GM19025 (cell line): ENCODE data around the gene GABRB2.

Experiments used
- ATAC-seq: cut with Tn5 transposase; IDR thresholded peaks from one replicate; pipeline ENCODE4 v1.9.1; 2021; ENCODE audit warnings: mild to moderate bottlenecking, low read depth, moderate library complexity; ENCODE audit not compliant: unreplicated experiment

GABRB2 gene

DNA sequence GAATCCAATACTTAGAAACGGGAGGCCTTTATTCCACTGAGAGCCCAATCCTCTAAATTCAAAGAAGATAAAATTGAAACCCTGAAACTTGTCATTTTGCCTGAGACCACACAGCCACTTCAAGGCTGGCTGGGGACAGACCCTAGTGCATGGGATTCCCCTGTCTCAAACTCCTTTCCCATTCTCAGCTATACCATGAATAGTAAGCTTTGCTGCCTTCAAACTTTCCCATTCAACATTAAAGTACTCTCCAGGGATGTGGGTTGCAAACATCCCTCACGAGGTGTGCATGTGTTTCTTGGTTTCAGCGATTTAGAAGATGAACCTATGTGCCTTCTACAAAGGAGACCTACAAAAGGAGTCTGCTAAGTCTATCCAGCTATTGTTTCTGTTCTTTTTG is 64.6 kb downstream of the GABRB2 start:
- ATAC-seq, result no peak

DNA sequence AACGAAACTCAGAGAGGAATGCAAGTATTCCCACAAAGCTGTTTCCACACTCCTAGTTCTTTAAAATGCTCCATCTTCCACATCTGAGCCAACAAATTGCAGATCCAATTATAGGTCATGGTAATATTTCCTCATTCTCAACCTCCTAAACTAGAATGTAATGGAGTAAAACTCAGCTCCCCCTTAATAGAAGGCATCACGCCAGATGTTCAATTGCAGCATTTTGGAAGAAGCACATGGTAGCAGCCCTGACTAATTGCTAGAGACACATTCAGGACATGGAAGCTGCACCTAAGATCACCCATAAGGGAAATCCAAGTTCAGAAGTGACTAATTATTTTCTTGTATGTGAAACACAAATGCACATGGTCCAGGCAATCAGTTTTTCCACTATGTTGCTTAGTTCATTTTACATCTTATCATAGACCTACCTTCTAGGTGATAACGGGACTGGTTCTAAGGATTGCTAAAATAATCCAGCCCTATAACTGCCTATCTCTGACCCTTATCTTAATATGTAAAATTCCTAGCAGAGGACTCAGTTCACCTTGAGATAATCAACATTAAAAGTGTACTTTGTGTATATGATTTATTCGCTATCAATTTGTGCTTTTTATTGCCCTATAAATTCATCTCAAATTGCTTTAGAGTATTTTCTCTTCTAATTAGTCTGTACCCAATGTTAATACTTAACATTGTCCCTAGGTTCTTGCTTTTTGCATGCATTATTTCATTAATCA is 75.1 kb downstream of the GABRB2 start:
- ATAC-seq, result no peak

DNA sequence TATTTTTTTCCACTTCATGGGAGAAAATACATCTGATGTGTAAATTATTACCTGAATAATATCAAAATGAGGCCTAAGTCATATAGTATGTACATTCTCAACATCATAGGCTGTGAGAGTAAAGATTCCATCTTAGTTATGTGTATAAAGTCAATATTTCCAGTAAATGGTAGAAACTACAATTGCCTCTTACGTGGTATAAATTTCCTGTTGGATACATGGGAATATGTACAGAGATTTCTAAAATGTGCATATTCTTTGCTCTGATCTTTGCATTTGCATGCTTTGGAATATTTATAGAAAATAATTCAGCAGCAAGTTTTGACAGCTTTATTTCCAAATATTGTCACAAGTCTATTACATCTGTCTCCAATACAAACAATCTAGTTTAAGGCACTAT is 78.8 kb downstream of the GABRB2 start:
- no peak for ATAC-seq

DNA sequence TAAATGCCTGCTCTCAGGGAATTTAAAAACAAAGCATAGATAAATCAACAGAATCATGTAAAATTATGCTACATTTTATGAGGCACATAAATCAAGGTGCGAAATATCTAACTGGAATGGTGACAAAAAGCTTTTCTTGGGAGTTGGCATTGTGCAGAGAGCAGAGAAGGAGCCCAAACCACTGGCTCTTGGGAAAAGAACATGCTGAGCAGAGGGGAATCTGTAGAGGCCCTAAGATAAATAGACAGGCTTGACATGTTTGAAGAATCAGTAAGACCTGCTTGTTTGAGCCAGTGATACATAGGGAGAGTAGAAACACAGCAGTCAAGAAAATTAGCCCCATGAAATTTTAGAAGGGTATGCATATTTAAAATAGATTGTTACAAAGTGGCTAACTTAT is 85.8 kb downstream of the GABRB2 start:
- ATAC-seq, result no peak

DNA sequence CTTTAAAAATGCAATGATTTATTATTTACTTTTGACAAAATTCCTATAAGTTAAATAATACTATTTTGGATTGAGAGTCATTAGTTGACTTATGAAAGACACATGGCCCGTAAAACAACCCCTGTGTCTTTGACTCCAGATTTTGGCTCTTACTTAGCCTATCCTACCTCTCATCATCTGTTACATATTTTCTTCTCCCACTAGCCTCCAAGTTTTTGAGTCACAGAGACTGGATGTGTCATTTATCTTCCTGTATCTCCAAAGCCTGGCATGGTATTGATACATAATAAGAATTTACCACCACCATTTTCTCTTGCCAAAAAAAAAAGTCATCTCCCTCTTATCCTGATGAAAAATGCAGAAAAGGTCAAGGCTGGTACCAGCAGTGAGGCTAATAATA is 99.9 kb downstream of the GABRB2 start:
- ATAC-seq, result no peak

DNA sequence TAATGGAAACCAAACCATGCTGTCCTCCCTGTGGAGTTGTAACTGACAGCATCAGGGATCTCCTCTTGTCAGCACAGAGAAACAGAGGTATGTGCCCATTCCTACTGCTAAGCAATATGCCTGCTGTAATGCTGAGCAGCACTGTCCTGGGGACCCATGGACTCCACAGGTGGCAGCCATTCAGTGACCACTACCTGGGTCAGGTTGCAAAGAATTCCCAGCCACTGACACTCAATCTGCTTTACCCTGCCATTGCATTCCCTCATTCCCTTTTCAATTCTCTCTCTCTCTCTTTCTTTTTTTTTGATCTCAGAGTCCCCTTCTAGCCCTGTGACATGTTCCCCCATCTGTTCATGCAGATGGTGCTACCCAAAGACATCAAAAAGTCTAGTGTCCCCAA is 104.1 kb downstream of the GABRB2 start:
- no peak for ATAC-seq

DNA sequence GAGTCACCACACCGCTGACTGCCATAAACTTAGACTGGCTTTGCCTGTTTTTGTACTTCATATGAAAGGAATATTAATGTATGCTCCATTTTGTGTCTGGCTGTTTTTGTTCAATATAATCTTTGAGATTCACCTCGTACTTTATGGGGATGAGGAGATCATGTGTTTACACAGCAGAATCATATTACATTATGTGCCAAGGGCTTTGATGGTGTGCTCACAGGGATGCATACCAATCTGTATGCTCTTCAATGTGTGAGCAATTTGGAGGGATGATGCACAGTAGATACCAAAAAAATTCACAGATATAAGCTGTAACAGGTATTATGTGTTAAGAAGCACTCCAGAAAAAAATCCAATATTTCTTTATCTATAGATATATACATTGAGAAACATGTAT is 113.7 kb downstream of the GABRB2 start:
- ATAC-seq, result no peak

DNA sequence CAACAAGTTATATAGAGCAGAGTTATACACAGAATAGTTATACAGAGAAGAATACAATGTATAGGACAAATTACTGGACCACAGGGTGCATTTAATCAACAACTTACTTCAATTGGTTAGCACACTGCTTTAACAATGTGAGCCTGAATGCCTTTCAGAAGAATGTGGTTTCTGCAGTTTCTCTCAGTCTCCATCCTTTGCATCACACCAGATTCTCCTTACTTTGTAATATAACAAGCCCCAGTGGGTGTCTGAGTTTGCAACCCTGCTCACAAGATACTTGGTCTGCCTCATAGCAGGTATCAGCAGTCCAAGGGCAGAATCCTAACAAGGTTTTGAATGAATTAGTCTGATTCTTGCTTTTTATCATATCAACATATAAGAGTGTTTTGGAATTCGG is 114.6 kb downstream of the GABRB2 start:
- no peak for ATAC-seq

DNA sequence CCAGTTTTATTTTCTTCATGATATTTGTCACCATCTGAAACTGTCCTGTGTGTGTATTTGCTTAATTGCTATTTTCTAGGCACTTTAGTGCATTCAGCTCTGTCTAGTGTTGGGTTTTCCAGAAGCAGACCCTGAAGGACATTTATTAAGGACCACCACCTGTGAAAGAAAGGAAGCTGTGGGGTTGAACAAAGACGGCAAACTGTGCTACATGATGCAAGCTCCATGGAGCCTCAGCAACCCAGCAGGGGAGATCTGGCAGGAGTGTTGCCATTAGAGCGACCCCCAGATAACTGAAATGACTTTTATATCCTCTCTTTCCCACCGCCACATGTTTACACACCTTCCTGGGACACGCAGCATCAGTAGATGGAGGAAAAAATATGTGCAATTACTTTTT is 125.5 kb downstream of the GABRB2 start:
- ATAC-seq, result no peak

DNA sequence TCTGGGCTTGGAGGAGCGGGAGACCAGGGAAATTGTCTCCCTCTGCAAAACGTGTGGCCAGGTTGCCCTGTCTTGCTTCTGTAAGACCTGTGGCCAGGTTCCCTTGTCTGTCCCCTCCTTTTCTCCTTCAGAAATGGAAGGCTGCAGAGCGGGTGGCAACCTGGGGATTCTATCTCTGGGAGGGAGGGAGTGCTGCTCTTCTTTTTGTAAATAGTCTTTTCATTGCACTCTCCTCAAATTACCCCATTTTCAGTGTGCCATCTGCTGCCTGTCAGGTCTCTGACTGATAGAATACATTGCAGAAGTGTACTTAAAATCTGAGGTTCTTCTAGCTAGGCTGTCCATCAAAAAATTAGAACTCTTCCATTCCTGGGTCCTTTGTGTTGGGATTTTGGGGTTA is 126.0 kb downstream of the GABRB2 start:
- ATAC-seq, result no peak

DNA sequence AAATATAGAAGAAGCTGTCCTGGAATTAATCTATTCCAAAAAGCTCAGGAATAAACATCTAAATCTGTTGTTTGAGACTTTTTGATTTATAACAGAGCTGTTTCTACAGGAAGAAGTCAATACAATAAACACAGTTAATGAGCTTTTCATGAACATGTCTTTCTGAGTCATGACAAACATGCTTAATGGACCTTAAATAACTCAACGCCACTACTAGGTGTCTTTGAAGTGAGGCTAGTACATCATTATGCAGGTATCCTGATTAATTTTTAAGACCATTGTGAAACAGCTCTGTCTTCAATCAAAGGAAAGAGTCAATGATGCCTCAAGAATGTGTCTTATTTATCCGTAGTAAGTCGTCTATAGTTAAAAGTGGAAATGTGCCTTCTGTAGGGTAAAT is 131.6 kb downstream of the GABRB2 start:
- ATAC-seq, result no peak

DNA sequence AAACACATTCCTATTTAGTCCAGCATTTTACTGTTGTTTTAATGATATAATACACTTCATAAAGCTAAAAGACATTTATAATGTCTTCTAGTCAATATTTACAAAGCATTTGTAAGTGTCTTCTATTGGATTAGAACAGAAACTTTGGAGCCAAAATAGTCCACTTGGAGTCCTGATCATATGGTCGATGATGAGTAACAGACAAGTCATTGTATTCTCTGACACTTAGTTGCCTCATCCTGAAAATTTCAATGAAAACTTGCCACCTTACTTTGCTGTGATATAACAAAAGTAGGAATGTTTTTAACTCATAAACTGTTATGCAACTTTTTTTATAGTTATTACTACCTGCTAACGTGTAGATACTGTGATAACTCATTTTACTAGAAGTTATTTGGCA is 132.5 kb downstream of the GABRB2 start:
- ATAC-seq, result no peak

DNA sequence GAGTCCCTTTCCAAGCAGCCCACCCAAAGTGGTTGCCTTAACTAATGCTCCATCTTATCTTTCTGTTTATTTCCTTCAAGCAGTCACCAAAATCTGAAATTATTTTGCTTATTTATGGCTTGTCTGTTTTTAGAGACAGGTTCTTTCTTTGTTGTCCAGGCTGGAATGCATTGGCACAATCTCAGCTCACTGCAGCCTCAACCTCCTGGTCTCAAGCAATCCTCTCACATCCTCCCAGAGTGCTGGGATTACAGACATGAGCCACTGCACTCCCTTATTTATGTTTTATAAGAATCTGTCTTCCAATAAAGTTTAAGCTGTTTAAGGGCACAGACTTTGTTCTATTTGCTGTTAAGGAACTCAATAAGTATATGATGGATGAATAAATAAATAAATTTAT is 133.7 kb downstream of the GABRB2 start:
- ATAC-seq, result no peak

DNA sequence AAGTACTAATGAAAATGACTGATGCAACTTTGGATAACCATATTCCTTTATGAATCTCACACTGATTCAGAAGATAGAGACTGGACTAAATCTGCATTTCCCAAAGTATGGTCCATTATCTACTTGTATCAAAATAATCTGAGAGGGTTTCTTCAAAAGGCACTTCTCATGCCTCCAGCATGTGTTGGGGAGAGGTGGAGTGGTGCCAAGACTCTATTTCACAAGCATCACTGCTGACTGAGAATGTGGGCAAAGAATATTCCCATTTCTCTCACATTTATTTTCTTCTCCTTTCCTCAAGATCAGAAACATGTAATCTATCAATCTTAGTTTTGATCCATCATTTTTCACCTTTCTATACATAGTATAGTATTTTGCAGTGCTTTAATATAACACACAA is 135.4 kb downstream of the GABRB2 start:
- ATAC-seq, result no peak

DNA sequence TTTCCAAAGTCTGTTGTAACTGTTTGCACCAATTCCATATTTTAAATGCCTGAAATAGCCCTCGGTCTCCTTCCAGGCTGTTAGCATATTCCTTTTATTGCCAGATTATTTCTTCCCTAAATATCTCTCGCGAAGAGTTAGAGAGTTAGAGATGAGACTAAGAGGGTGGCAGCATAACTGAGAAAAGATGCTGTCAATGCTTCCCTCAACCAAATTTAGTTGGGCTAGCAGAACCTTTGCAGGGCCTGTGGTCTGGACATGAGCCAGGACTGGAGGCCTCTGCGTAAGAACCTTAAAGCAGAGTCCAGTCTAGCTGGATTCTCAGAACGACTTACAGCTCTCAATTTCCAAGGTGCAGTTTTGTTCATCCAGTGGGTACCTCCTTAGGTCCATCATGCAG is 135.9 kb downstream of the GABRB2 start:
- ATAC-seq, result no peak

DNA sequence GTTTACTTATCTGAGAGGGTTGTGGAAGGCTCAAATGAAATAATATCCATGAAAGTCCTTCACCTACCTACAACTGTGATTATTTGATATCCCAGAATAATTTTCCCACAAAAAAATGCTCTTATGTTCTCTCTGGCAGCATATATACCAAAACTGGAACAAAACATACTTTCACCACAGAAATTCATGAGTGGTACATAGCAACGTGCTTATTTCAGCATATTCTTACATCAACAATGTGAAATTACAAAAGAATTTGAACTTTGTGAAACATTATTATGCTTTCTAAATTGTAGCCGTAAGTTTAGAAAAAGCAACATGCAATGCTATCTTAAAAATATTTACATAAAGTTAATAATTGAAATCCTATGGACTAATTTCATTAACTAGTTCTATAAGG is 137.1 kb downstream of the GABRB2 start:
- no peak for ATAC-seq

DNA sequence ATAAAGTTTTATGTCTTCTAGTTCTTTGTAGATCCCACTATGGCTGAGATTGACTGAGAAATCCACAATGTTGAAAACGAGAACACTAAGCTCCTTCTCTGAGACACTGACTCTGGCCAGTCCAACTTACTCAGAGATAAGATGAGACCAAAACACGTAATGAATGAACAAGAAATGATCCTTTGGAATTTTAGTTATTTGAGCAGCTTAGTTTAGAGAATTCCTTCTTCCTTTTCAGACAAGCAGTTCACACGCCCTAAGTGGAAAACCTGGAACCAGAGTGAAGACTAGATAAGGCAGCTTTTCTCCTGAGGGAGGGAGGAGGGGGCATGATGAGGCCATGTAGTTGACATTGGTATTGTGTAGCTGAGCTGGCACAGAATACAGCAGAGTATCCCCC is 139.6 kb downstream of the GABRB2 start:
- no peak for ATAC-seq

DNA sequence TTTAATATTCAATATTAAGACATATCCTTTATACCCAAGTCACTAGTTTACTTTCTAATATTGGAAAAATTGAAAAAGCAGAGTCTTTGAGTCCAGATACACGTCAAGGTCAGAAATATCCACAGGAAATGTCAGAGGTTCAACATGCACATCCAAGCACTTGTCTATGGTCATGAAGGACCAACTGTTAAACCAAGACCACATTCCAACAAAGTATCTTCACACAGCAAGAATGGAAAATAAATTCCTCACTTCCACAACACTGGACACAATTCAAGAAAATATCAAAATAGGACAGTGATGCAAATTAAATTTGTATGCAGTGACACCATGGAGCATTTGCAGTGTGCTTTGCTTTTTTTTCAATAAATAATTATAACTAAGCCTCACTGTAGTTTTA is 142.5 kb downstream of the GABRB2 start:
- ATAC-seq, result no peak

DNA sequence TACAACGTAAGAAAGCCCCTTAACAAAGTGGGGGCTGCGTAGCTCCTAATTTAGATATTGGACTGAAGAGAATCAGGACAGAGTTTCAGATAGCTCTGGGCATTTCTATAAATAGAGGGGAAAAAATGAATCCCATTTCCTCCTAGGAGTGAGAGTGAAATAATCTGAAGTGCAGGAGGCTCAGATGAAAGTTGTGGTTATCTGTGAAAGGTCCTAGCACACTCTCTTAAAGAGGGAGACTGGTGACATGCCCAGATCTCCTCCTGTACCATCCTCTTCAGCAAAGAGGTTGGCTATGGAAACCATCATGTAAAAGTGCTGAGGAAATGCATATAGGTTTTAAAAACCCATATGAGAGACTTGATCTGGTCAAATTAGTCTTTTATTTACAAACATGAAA is 143.4 kb downstream of the GABRB2 start:
- no peak for ATAC-seq

DNA sequence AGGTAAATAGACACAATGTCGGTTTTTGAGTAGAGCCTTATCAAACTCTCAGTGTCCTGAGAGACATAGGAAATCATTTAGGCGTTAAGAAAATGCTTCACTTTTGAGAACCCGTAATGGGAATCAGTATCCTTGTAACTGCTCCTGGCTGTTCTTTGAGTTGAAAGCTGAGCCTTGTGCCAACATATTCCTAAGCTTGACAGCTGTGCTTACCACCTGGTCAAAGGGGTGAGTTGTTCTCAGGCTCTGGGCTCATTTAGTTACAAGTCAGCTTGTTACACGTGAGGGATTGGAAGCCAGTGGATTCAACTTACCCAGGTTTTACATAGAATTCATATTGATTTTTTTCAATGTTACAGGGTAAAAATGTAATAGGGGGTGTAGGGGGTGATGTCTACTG is 145.9 kb downstream of the GABRB2 start:
- ATAC-seq, result no peak

DNA sequence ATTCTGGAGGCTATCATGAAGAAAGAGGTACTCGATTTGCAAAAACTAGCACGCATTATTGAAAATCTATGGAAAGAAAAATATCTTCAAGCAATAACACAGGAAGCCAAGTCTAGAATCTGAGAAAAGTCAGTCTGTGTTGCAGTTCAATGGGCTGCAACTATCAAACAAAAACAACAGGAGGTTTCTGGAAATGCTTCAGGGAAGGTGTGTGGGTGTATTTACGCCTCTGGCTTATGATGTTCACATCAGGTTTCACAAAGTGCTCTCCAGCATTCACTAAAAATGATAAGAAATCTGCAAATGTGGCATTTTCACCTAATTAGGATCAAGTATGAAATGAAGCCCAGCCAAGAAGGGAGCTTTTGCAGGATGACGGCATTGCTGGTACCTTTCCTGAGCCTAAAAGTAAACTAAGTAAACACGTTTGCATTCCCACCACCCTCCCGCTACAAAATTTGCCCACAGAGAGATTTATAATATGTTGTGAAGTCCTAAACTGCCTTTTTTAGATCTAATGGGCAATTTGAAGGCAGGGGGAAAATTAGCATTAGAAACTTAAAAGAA is 146.4 kb downstream of the GABRB2 start:
- no peak for ATAC-seq

DNA sequence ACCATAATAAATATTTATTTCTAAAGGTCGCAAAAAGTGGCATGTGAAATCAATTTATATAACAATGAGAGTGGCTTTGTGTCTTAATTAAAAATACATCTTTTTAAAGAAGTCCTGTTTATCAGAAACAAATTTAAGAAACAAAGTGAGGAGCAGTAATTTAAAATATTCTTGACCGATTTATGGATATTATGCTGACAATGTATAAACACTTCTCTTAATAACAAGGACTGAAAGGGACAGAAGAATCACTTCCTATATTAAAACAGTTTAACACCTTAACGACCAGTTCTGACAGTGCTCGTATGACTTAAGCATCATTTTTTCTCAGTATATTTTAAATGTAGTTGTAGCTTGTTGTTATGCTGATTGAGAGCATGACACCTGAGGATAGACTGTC is 149.1 kb downstream of the GABRB2 start:
- ATAC-seq, result no peak

DNA sequence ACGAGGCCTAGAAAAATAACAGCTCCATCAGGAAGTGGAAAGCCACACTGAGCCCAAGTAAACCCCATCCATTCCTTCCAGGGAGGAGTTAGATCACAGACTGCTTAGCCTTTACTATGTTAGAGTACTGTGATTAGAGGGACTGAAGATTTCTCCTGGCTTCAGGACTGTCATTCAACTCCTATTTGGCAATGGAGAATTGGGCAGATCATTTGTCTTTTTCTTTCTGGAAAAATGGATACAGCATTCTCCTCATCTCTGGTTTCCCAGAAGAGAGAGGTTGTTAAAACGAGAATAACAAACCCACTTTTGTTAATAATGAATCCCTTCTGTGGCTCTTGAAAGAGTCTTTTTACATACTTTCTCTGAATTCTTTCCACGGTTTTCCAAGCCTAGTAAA is 150.4 kb downstream of the GABRB2 start:
- ATAC-seq, result no peak
